GM12892 (cell line): Measurements from ENCODE around the gene ADGRA3.

Experiments used
- DNase-seq: peaks from one replicate; pipeline ENCODE4 v3.0.0; 2011; ENCODE audit not compliant: insufficient read length
- FAIRE-seq: peaks from 2 replicates; lab custom pipeline; 2011; peaks lifted over from hg19 to GRCh38; lab: Jason Lieb, UNC
- POLR2A ChIP-seq: IDR thresholded peaks from 2 replicates; pipeline ENCODE4 v1.6.1; 2011; ENCODE audit warnings: low read depth, low read length, control low read depth
- POLR2AphosphoS5 ChIP-seq: IDR thresholded peaks from 2 replicates; pipeline ENCODE4 v1.6.1; 2011; ENCODE audit warnings: low read depth, low read length, control low read depth
- TAF1 ChIP-seq: IDR thresholded peaks from 2 replicates; pipeline ENCODE4 v1.6.1; 2011; ENCODE audit warnings: low read depth, mild to moderate bottlenecking, control low read depth, low read length, borderline replicate concordance

ADGRA3 gene

DNA sequence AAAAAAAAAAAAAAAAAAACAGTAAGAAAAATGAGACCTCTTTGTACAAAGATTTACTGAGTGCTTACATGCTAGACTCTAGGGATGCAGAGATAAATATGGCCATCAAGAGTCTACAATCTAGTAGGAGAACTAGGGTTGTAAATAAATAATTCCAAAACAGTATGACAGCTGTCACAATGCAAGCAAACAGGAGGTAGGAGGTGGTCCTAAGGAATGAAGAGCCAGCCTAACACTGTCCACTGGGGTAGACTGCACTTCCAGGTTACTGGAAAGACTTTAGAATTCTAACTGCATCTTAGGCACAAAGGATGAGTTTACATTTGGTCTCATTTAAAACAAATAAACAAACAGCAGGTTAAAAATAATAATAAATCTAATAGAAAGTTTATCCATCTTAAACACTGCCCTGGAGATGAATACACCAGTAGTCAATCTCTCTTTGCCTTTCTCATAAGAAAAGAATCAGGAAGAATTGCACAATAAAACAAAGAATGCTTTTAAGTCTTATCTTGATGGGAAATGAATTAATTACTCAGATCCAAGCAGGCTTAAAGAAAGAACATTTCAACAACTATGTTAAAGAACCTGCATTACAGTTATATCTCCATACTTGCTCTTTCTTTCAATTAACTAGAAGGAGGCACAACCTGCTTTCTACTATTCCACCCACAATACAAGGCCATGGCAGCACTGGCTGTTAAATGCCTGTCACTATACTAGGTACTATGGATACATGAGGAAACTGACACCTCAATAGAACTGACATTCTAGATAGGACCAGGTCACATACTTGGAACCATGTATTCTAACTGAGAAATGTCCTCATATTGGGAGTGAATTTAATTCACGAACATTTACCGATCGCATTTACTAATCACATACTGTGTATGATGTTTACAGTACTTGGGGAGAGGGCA is 12.7 kb downstream of the ADGRA3 start:
- DNase-seq (no peak), FAIRE-seq (no peak)
- TF ChIP-seq POLR2A = no peak
- no peak for TF ChIP-seq POLR2AphosphoS5
- TF ChIP-seq TAF1 = no peak

DNA sequence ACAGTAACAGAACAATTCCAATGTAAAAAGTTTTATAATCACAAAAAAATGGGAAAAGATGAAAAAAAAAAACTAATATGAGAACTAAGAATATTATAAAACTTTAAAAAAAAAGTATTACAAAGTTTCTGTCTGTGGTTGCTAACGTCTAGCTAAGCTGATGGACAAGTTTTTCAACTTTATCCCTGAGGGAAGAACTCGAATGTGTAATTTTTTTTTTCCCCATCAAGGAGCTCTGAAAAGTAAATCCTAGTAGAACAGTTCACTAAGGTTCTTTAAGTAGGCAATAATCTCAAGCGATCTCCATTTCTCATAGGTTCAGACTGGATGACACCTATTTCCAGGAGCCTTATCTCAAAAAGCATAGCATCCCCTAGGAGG is 14.2 kb downstream of the ADGRA3 start:
- DNase-seq = no peak
- FAIRE-seq = no peak
- TF ChIP-seq POLR2A (no peak), TAF1 (no peak), POLR2AphosphoS5 (no peak)

DNA sequence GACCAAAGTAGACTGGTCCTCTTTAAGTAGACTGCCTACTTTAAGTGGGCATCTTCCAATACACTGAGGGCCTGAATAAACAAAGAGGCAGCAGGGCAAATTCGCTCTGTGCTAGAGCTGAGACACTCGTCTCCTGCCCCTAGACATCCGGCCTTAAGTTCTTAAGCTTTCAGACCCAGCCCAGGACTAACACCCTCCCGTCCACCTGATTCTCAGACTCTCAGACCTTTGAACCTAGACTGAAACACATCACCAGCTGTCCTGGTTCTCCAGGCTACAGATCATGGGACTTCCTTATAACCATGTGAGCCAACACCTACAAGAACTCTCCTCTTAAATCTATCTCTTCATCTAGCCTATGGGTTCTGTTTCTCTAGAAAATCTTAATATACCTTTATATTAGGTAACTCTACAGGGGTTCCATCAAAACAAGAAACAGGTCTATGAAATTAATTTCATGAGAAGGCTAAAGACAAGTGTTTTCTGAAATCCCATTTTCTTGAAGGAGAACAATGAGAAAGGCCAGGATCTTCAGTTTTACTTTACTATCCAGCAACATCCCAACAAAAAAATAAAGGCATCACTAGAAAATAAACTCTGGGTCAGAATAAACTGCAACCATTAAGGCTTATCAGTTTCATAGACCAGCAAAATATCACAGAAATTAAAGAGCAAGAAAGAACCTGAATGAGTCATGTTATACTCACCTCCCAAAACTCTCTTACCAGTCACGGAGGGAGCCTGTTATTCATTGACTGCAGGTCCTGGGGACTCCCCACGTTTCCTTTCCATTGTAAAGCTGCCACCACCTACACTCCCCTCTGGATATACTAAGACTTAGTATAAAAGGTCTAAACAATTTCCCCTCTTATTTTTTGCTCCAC is 14.8 kb downstream of the ADGRA3 start:
- DNase-seq (no peak), FAIRE-seq (no peak)
- no peak for TF ChIP-seq POLR2AphosphoS5

GRCh38 chr4:22500128-22500611 is 15.7 kb downstream of the ADGRA3 start:
- FAIRE-seq = no peak
- TF ChIP-seq POLR2AphosphoS5 (no peak), TAF1 (no peak), POLR2A (no peak)
- no peak for DNase-seq

- FAIRE-seq = no peak
- no peak for DNase-seq
- no peak for TF ChIP-seq POLR2A
- no peak for TF ChIP-seq POLR2AphosphoS5
- TF ChIP-seq TAF1 = no peak
Observed at GRCh38 chr4:22498866-22499265, 17.0 kb downstream of the ADGRA3 start.

GRCh38 chr4:22496165-22496813 is 19.6 kb downstream of the ADGRA3 start:
- TF ChIP-seq POLR2AphosphoS5 (no peak), POLR2A (no peak), TAF1 (no peak)
- FAIRE-seq = no peak
- no peak for DNase-seq

DNA sequence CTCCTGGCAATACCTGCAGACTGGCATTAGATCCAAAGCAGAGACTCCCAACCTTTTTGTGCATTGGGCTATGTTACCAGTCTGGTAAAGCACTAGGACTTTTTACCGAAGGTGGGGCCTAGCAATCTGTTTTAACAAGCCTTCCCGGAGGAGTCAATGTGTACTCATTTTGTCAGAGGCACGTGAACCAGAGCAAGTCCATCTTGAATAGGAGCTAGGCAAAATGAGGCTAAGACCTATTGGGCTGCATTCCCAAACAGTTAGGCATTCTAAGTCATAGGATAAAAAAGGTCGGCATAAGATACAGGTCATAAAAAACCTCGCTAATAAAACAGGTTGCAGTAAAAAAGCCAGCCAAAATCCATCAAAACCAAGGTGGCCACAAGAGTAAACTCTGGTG is 22.3 kb downstream of the ADGRA3 start:
- TF ChIP-seq POLR2AphosphoS5 (no peak), POLR2A (no peak), TAF1 (no peak)
- FAIRE-seq = no peak
- DNase-seq = no peak

DNA sequence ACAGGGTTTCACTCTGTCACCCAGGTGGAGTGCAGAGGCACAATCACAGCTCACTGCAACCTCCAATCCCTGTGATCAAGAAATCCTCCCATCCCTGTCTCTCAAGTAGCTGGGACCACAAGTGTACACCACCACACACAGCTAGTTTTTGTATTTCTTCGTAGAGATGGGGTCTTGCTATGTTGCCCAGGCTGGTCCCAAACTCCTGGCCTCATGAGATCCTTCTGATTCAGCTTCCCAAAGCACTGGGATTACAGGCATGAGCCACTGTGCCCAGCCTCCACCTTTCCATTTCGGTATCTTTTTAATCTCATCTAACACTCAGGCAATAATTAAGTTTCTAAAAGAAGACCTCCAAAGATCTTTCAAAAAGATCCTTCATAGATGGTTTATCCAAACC is 22.9 kb downstream of the ADGRA3 start:
- FAIRE-seq = no peak
- DNase-seq = no peak
- TF ChIP-seq POLR2AphosphoS5 = no peak

DNA sequence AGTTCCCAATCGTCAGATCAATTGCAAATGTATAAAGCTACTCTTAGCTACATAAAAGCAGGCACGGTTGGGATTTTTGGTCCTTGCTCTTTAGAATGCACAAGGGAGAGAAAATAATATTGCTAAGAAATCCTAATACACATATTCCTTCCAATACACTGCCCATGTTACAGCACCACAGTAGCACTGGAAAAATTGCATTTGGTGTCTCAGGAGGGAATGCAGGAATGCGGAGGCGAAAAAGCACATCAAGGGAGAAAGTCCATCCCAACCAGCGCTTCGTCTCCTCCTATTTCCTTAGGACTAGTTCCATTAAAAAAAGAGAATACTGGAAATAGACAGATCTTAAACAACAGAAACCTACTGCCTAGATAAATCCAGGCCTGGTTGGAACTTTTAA is 23.9 kb downstream of the ADGRA3 start:
- TF ChIP-seq POLR2A (no peak), POLR2AphosphoS5 (no peak), TAF1 (no peak)
- FAIRE-seq (no peak), DNase-seq (no peak)

DNA sequence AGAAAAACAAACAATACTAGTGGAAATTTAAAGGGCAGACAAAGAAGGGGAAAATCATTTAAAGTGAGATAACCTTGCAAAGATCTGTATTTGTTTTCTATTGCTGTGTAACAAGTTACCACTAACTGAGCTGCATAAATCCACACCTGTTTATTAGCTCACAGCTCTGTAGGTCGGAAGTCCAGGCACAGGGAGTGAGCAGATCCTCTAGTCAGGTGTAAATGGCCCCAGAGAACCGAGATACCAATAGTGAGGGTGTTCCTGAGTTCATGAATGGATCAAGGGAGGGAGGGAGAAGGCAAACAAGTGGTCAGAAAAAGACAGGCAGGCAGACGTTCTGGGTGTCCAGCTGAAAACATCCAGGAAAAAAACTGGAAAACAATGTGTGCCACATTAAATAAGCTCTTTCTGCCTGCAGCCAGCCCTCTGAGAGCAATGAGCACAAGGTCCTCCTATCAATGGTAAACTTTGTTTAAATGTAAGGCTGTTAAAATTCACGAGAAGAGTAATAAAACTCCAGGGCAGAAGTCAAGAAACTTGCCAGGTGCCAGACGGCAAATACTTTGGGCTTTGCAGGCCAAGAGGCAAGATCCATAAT is 25.0 kb downstream of the ADGRA3 start:
- TF ChIP-seq POLR2AphosphoS5 (no peak), TAF1 (no peak), POLR2A (no peak)
- FAIRE-seq (no peak), DNase-seq (no peak)

- no peak for FAIRE-seq
- DNase-seq = no peak
- TF ChIP-seq POLR2AphosphoS5 = no peak
- TF ChIP-seq TAF1 = no peak
- no peak for TF ChIP-seq POLR2A
Observed at GRCh38 chr4:22488106-22488505, 27.8 kb downstream of the ADGRA3 start.
